ENCODE measurements around the gene PTMA. TPM values are rescaled to one million over a fixed set of nuclear protein-coding genes. Genes with fewer than 3 reads are reported as not detected.

The PTMA gene
- total and polyA plus RNA-seq, 9 of the 15 experiments (the other 6 are each of a cell fraction or from before 2014, with no cell fraction given) = 429 to 2,322 (median 1,578) TPM

DNA sequence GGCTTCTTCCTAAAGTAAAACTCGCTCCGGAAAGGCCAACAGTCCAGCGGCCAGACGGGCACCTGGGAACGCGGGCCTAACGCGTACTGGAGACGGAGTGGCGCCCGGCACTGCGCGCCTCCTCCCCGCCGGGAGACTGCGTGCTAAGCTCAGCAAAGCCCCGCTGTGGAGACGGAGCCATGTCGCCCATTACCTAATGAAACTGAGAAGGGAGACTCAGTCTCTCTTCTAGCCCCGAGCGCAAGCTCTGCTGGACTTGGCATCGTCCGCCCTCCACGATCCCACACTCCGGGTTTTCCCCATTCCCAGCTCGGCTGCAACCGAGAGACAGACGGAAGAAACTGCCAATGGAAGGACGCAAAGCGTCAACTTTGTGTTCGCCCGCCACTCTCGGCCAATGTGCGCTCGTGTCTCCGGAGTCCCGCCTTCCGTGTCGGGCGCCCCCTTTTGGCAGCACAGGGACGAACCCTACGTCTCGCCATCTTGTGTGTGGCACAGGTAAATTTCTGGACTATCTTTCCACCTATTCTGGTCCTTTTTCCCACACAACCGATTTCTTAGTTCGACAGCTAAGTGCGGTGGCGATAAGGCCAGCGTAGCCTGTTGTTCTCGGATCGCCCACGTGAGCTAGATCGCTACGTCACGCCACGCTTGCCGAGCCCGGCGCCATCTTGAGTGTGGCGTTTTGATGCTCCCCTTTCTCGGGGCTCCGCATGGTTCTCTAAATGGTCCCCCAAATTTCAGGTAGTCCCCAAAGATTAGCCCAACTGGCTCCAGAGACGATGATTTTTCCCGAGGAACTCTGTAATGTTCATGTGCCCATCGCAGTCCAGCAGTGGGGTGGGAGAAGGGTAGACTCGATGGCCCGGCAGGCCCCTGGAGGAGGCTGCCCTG is 1.3 kb upstream of the PTMA start (continued):
- TF ChIP-seq NR3C1 (CRISPR knock-in tag; IDR thresholded peaks at IDR 0.05) = no peak
- TF ChIP-seq CBFB (CRISPR knock-in tag; IDR thresholded peaks at IDR 0.05) = no peak
- peak; percentile 78 for TF ChIP-seq CHD2 (IDR thresholded peaks at IDR 0.05; ENCODE audit: low read depth, low read length)
- peak; percentile 2 for TF ChIP-seq HMGN3 (IDR thresholded peaks at IDR 0.05; ENCODE audit: borderline replicate concordance, extremely low read depth, insufficient read length, low read depth, low read length)
- TF ChIP-seq XRCC5 (IDR thresholded peaks at IDR 0.05; ENCODE audit: low read depth, low read length) = no peak; the same call in none of the 2 replicates
- TF ChIP-seq SP2 (IDR thresholded peaks at IDR 0.05; ENCODE audit: extremely low read depth, low read depth, low read length, poor library complexity, severe bottlenecking) = peak; percentile 78
- no peak for TF ChIP-seq TAF15 (IDR thresholded peaks at IDR 0.05; ENCODE audit: low read depth, low read length)
- no peak for TF ChIP-seq ZKSCAN3 (CRISPR knock-in tag; IDR thresholded peaks at IDR 0.05)
- no peak for TF ChIP-seq ETV6 (IDR thresholded peaks at IDR 0.05; ENCODE audit: borderline replicate concordance in 1 of 2, low read depth in 2 of 2, low read length in 1 of 2)
- no peak for TF ChIP-seq ETV6 (CRISPR knock-in tag; IDR thresholded peaks at IDR 0.05; ENCODE audit: borderline replicate concordance)
- TF ChIP-seq KAT7 (CRISPR knock-in tag; IDR thresholded peaks at IDR 0.05; ENCODE audit: borderline replicate concordance) = peak; percentile 86; the same call in 1 of the 2 replicates
- TF ChIP-seq ZNF76 (CRISPR knock-in tag; IDR thresholded peaks at IDR 0.05; ENCODE audit: borderline replicate concordance) = no peak
- 0 out of 2 replicates have a peak, but pooled peaks have one; percentile 42 for TF ChIP-seq L3MBTL2 (IDR thresholded peaks at IDR 0.05)
- peak; percentile 92 for TF ChIP-seq TAF1 (IDR thresholded peaks at IDR 0.05; ENCODE audit: control insufficient read depth, extremely low read depth, insufficient read depth, low read length, severe bottlenecking)
- no peak for TF ChIP-seq NBN (IDR thresholded peaks at IDR 0.05; ENCODE audit: low read depth)
- TF ChIP-seq E4F1 (CRISPR knock-in tag; IDR thresholded peaks at IDR 0.05; ENCODE audit: borderline replicate concordance) = no peak
- TF ChIP-seq, protein P1, sequence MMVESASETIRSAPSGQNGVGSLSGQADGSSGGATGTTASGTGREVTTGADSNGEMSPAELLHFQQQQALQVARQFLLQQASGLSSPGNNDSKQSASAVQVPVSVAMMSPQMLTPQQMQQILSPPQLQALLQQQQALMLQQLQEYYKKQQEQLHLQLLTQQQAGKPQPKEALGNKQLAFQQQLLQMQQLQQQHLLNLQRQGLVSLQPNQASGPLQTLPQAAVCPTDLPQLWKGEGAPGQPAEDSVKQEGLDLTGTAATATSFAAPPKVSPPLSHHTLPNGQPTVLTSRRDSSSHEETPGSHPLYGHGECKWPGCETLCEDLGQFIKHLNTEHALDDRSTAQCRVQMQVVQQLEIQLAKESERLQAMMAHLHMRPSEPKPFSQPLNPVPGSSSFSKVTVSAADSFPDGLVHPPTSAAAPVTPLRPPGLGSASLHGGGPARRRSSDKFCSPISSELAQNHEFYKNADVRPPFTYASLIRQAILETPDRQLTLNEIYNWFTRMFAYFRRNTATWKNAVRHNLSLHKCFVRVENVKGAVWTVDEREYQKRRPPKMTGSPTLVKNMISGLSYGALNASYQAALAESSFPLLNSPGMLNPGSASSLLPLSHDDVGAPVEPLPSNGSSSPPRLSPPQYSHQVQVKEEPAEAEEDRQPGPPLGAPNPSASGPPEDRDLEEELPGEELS (CRISPR knock-in tag; IDR thresholded peaks at IDR 0.05; ENCODE audit: borderline replicate concordance) = no peak

Data from K562 (cell line).